HUES48 (cell line): Measurements from ENCODE around the gene CHST6.
"Not testable (repeated sequence)": the region's sequence is repeated elsewhere in the genome, so short reads cannot be mapped to it uniquely, and the experiment has no call there.

Experiments used
- H3K27ac ChIP-seq: one replicate; pipeline ENCODE4 v1.7.0; 2013; ENCODE audit warnings: low read depth, low read length, inconsistent platforms
- H3K27me3 ChIP-seq: 2 replicates; pipeline ENCODE4 v1.6.1; 2013; ENCODE audit warnings: mild to moderate bottlenecking, low read length; ENCODE audit not compliant: control insufficient read depth, insufficient read depth
- H3K36me3 ChIP-seq: 2 replicates; pipeline ENCODE4 v1.6.1; 2013; ENCODE audit warnings: low read length; ENCODE audit not compliant: control insufficient read depth, insufficient read depth
- H3K4me1 ChIP-seq: 2 replicates; pipeline ENCODE4 v1.6.1; 2013; ENCODE audit warnings: mild to moderate bottlenecking, low read length; ENCODE audit not compliant: control insufficient read depth, insufficient read depth
- H3K4me3 ChIP-seq: 2 replicates; pipeline ENCODE4 v1.5.1; 2013; ENCODE audit warnings: mild to moderate bottlenecking, low read depth, low read length
- H3K9ac ChIP-seq: 2 replicates; pipeline ENCODE4 v1.6.1; 2013; ENCODE audit warnings: mild to moderate bottlenecking, low read depth, low read length, moderate library complexity
- H3K9me3 ChIP-seq: 2 replicates; pipeline ENCODE4 v1.6.1; 2013; ENCODE audit warnings: low read length; ENCODE audit not compliant: control insufficient read depth, insufficient read depth

CHST6 gene

DNA sequence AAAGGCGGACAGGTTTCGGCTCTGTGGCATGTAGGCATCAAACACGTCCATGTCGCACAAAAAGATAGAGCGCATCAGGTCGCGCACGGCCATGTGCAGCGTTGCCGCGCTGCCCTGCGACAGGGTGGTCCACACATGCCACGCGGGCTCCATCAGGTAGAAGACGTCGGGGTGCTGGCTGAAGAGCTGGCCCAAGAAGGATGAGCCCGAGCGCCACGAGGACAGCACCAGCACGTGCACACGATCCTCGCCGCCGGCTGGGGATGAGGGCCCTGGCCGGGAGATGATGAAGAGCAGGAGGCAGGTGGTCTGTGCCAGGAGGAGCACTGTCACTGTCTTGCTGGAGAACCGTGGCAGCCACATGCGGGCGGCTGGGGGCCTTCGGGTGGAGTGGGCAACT is 34.7 kb upstream of the CHST6 start:
- Histone ChIP-seq H3K4me3 (no peak overlapping the region), H3K27ac (no peak overlapping the region), H3K9ac (no peak overlapping the region), H3K4me1 (no peaks in the 10 kb centered on the region), H3K27me3 (no peaks in the 10 kb centered on the region), H3K36me3 (no peaks in the 10 kb centered on the region), H3K9me3 (no peaks in the 10 kb centered on the region)

DNA sequence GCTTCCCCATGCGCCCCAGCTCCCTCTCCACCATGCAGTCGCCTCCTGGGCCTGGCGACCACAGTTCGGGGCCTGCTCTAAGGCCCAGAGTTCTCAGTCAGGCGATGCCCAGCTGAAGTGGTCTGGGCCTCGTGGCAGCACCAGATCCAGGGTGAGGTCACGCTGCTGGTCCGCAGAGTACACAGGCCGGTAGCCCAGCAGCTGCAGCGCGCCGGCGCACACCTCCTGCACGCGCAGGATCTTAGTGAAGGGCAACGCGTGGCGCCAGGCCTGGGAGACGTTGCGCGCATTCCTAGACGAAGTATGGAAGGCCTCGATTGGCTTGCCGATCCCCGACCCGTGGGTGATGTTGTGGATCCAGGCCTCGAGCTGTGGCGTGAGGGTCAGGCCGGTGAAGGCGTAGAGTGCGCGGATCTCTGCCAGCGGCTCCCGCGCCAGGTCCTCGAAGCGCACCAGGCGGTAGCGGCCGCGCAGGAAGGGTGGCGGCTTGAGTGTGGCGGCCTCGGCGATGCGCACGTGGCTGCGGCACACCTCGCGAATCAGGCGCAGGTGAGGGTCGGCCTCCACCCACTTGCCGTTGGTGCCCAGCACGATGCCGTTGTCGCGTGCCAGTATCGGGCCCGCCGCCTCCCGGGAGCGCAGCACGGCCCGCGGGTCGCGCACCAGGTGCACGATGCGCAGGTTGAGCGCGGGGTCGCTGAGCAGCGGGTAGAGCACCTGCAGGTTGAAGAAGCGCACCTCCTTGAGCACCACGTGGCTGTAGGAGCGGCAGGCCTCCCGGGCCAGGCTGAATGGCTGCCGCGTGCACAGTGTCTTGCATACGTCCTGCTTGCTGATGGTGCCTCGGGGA is 34.0 kb upstream of the CHST6 start:
- H3K27me3 ChIP-seq, result no peaks in the 10 kb centered on the region
- no peak overlapping the region for H3K4me3 ChIP-seq
- no peaks in the 10 kb centered on the region for H3K4me1 ChIP-seq
- H3K36me3 ChIP-seq, result no peaks in the 10 kb centered on the region
- no peaks in the 10 kb centered on the region for H3K9me3 ChIP-seq
- H3K27ac ChIP-seq, result no peak overlapping the region
- no peak overlapping the region for H3K9ac ChIP-seq

DNA sequence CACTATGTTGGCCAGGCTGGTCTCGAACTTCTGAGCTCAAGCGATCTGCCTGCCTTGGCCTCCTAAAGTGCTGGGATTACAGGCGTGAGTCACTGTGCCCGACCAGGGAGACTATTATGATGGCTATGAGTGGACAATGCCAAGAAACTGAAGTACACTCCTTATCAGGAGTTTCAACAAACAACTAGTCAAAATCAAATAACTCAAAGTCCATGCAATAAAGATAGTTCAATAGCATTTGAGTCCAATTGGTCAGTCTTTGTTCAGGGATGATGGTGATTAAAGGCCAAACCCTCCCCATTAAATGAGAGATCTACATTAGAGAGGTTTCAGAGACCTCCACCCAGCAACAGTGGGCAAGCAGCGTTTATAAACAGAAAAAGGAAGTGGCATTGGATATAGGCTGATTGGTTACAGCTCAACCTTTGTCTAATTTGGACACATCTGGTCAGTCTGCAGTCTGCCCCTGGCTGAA is 32.6 kb upstream of the CHST6 start:
- H3K9ac ChIP-seq, result no peak overlapping the region
- no peaks in the 10 kb centered on the region for H3K9me3 ChIP-seq
- no peaks in the 10 kb centered on the region for H3K36me3 ChIP-seq
- no peaks in the 10 kb centered on the region for H3K4me1 ChIP-seq
- no peaks in the 10 kb centered on the region for H3K27me3 ChIP-seq
- H3K27ac ChIP-seq, result no peak overlapping the region
- H3K4me3 ChIP-seq, result no peak overlapping the region

DNA sequence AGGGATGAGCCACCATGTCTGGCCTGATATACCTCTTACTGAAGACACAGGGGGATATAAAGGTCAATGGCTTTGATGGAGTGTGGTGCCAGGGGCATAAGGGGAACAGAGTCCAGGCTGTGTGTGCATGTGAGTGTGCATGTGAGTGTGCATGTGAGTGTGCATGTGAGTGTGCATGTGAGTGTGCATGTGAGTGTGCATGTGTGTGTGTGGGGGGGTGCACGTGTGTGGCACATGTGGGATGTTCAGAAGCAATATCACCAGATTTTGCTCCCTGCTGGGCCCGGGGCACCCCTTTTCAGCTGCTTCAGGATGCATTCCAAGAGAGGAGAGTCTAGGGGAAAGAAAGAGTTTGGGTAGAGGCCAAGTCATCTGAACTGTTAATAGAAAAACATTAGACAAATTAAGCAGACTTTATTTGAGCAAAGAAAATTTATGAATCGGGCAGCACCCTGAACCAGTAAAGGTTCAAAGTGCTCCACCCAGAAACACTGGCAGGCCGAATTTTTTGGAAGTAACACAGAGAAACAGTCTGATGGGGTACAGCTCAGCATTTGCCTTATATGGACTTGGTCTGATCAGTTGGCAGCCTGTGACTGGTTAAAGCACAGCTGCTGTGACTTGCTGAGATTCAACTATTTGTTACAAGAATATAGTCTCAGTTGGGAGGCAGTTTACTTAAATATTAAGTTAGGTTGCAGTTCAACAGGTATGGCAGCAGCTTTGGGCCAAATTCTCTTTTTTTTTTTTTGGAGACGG is 31.0 kb upstream of the CHST6 start:
- Histone ChIP-seq H3K4me1 (no peaks in the 10 kb centered on the region), H3K4me3 (no peak overlapping the region), H3K36me3 (no peaks in the 10 kb centered on the region), H3K9me3 (no peaks in the 10 kb centered on the region), H3K27me3 (no peaks in the 10 kb centered on the region), H3K9ac (no peak overlapping the region), H3K27ac (no peak overlapping the region)

DNA sequence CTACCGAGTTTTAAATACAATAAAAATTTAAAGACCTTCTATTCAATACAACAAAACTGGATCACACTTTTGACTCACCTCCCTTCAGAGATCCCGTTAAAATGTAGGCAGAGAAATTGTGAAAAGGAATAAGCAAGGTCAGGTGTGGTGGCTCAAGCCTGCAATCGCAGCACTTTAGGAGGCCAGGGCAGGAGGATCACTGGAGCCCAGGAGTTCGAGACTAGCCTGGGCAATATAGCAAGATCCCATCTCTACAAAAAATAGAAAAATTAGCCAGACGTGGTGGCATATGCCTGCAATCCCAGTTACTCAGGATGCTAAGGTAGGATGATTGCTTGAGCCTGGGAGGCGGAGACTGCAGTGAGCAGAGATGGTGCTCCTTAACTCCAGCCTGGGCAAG is 23.9 kb upstream of the CHST6 start:
- no peaks in the 10 kb centered on the region for H3K9me3 ChIP-seq
- no peak overlapping the region for H3K27ac ChIP-seq
- no peak overlapping the region for H3K4me3 ChIP-seq
- no peaks in the 10 kb centered on the region for H3K4me1 ChIP-seq
- H3K9ac ChIP-seq, result no peak overlapping the region
- no peaks in the 10 kb centered on the region for H3K36me3 ChIP-seq
- H3K27me3 ChIP-seq, result no peaks in the 10 kb centered on the region

DNA sequence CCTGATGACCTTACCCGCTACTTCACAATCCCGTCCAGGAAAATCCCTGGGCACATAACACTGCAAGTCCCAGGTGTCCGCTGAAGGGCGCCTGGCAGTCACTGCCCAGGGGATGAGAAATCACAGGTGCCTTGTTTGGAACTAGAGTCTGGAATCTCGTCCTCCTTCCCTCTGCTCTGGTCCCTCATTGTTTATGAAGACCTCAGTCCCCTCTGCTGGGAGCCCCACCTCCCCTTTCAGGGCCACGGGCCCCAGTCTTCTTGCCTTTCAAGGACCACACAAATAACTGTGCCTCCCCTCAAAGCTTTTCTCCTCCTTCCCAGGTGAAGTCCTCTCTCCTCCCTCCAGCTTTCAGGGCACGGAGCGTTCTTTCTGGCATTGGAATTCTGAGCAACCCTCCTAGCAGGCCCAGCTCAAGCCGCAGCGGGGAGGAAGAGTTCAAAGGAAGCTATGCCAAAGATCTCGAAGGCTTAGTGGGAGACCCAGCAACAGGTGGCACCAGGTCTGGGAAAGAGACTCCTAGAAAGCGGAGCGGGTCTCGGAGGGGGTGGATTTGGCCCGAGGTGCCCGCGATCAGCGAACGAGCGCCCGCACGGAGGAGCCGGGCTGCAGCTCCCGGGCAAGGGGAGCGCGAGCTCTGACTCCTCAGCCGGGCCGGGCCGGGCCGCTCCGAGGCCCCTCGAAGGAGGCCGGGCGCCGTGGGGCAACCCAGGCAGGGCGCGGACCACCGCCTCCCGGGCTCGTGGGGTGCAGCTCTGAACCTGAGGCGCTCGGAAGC is 21.1 kb upstream of the CHST6 start:
- Histone ChIP-seq H3K4me3 (peak overlapping the region; percentile 91), H3K9ac (peak overlapping the region; percentile 70; the same call in 1 of the 2 replicates), H3K27ac (peak overlapping the region; percentile 79)
- H3K9me3 ChIP-seq, H3K36me3 ChIP-seq, H3K27me3 ChIP-seq, H3K4me1 ChIP-seq: not testable (repeated sequence)

DNA sequence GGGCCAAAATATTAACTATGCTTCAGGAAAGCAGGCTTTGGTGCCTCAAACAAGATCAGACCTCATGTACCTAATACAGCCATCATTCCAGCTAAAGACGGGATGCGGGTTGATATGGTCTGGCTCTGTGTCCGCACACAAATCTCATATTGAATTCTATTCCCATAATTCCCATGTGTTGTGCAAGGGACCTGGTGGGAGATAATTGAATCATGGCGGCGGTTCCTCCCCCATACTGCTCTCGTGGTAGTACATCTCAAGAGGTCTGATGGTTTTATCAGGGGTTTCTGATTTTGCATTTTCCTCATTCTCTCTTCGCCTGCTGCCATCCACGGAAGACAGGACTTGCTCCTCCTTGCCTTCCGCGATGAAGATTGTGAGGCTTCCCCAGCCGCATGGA is 19.1 kb upstream of the CHST6 start:
- no peaks in the 10 kb centered on the region for H3K4me1 ChIP-seq
- H3K9me3 ChIP-seq, result no peaks in the 10 kb centered on the region
- no peaks in the 10 kb centered on the region for H3K36me3 ChIP-seq
- no peak overlapping the region for H3K9ac ChIP-seq
- no peaks in the 10 kb centered on the region for H3K27me3 ChIP-seq
- H3K4me3 ChIP-seq, result no peak overlapping the region
- no peak overlapping the region for H3K27ac ChIP-seq

DNA sequence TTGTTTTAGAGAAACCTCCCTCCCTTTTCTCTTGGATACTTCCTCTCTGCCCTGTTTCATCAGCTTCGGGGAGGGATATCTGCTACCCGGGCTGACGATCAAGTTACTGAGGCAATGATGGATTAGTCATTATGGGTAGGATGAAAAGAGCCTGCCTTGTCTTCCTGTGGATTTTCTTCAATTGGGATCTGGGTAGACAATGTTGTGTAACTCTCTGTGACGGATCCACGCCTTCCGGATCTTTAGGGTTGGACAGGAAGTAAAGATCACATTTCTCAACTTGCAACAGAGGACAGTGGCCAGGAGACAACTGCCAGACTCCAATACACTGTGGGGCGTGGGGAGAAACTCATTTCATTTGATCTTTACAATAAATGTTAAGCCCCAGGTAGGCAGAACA is 11.3 kb upstream of the CHST6 start:
- Histone ChIP-seq H3K4me1 (no peaks in the 10 kb centered on the region), H3K27ac (no peak overlapping the region), H3K9ac (no peak overlapping the region)

DNA sequence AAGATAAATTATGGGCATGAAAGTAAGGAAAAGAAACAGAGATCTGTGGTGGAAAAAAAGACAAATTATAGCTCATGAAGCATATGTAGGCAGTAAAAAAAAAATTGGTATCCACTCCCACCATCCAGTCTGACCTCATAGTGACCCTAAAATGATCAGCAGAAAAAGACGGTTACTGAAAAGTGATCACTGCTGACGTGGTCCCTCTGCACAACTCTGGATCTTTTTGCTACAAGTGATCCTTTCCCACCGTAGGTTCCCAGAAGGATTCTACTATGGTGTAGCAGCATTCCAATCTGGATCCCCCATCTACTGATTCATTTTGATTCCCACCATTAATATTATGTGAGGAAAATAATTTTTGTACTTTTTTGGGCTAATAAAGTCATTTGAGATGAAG is 10.9 kb upstream of the CHST6 start:
- no peak overlapping the region for H3K4me3 ChIP-seq
- H3K36me3 ChIP-seq, result no peaks in the 10 kb centered on the region
- H3K27ac ChIP-seq, result no peak overlapping the region
- no peaks in the 10 kb centered on the region for H3K27me3 ChIP-seq
- no peaks in the 10 kb centered on the region for H3K4me1 ChIP-seq
- H3K9ac ChIP-seq, result no peak overlapping the region
- no peaks in the 10 kb centered on the region for H3K9me3 ChIP-seq

More for the DNA sequence above, 11.3 kb upstream of the CHST6 start:
- H3K36me3 ChIP-seq, result no peaks in the 10 kb centered on the region
- H3K9me3 ChIP-seq, result no peaks in the 10 kb centered on the region
- no peaks in the 10 kb centered on the region for H3K27me3 ChIP-seq
- H3K4me3 ChIP-seq, result no peak overlapping the region

DNA sequence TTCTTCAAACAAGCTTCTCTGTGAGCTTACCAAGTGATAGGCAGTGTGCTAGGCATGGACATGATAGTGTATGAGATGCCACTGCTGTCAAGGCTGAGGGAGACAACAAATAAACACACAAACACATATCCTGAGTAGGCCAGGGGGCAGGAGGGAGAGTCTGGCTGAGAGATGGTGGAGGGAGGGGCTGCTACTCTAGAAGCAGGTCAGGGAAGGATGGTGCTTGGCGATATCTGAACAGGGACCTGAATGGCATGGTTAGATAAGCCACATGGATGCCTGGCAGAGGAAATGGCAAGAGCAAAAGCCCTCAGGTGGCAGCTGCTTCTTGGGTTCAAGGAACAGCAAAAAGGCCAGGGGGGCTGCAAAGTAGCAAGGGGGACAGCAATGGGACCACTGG is 8.6 kb upstream of the CHST6 start:
- H3K27me3 ChIP-seq, result no peaks in the 10 kb centered on the region
- no peak overlapping the region for H3K4me3 ChIP-seq
- H3K9ac ChIP-seq, result no peak overlapping the region
- H3K36me3 ChIP-seq, result no peaks in the 10 kb centered on the region
- no peaks in the 10 kb centered on the region for H3K9me3 ChIP-seq
- no peaks in the 10 kb centered on the region for H3K4me1 ChIP-seq
- no peak overlapping the region for H3K27ac ChIP-seq
